ENCODE measurements around the gene UNC13B. TPM values are rescaled to one million over a fixed set of nuclear protein-coding genes. Genes with fewer than 3 reads are reported as not detected.
"Not testable (repeated sequence)": the region's sequence is repeated elsewhere in the genome, so short reads cannot be mapped to it uniquely, and the experiment has no call there.

UNC13B gene
- total and polyA plus RNA-seq, 2 donors (not counting 1 experiment from before 2014, with no cell fraction given): 0.19 to 0.25 TPM

DNA sequence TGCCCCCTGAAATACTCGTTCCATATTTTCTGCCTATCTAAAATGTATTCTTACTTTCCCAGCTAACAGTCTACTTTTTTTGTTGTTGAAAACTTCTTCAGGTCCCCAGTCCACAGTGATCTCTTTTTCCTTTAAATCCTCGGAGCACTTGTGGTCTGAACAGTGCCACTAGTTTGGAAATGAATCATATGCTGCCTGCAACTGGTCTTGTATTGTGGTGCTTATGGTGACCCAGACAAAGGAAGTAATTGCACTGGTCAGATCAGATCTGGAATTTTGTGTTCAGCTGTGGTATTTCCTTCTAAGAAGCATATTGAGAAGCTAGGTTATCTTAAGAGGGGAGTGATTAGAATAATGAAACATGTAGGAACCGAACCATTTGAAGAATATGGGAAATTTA, 2.9 kb downstream of the UNC13B start:
- Histone ChIP-seq H3K27ac (ENCODE audit: low read length in 2 of 2) (no peak overlapping the region), H4K20me1 (ENCODE audit: control insufficient read depth, insufficient read depth, low read length, poor library complexity, severe bottlenecking) (no peaks in the 10 kb centered on the region), H3K4me2 (replicated peaks; ENCODE audit: low read depth, low read length, poor library complexity, severe bottlenecking) (no peak overlapping the region), H2AFZ (ENCODE audit: insufficient read depth, low read depth, low read length, poor library complexity, severe bottlenecking) (no peak overlapping the region), H3K9me3 (ENCODE audit: control extremely low read depth in 1 of 3, control insufficient read depth in 2 of 3, insufficient read depth in 1 of 3, low read length in 2 of 3) (peaks cover 0 to 6% (median 0%) of the 10 kb centered on the region in 3 donors), H3K79me2 (ENCODE audit: control insufficient read depth, insufficient read depth, low read length) (no peaks in the 10 kb centered on the region), H3K9ac (ENCODE audit: low read length) (no peak overlapping the region), H3K4me3 (ENCODE audit: control extremely low read depth in 1 of 5, extremely low read depth in 1 of 5, insufficient read depth in 1 of 5, low read depth in 2 of 5, low read length in 4 of 5) (no peak overlapping the region), H3K36me3 (replicated peaks in 1 of 2; ENCODE audit: control extremely low read depth in 1 of 2, control insufficient read depth in 1 of 2, extremely low read depth in 1 of 2, insufficient read depth in 2 of 2, low read length in 1 of 2) (no peaks in the 10 kb centered on the region), H3K4me1 (ENCODE audit: control insufficient read depth in 2 of 2, insufficient read depth in 2 of 2, low read length in 2 of 2) (peaks cover 10 to 15% of the 10 kb centered on the region in 2 donors), H3K27me3 (replicated peaks in 1 of 4; ENCODE audit: control extremely low read depth in 1 of 4, control insufficient read depth in 3 of 4, insufficient read depth in 4 of 4, low read length in 3 of 4) (peaks cover 0 to 8% (median 4%) of the 10 kb centered on the region in 4 experiments)
- Mint-ChIP-seq H3K27ac (no peak overlapping the region), H3K4me3 (no peak overlapping the region), H3K27me3 (peaks cover 9% of the 10 kb centered on the region), H3K9me3 (ENCODE audit: insufficient read depth) (no peaks in the 10 kb centered on the region), H3K4me1 (peaks cover 15% of the 10 kb centered on the region)
- 80% methylated on average over 3 of the region's 3 CpGs for WGBS (ENCODE audit: insufficient coverage)
- POLR2A ChIA-PET: no interaction called here
- TF ChIP-seq EZH2 (IDR thresholded peaks at IDR 0.05; ENCODE audit: borderline replicate concordance, insufficient read depth, low read depth, low read length, poor library complexity, severe bottlenecking): no peak
- TF ChIP-seq, protein P1, sequence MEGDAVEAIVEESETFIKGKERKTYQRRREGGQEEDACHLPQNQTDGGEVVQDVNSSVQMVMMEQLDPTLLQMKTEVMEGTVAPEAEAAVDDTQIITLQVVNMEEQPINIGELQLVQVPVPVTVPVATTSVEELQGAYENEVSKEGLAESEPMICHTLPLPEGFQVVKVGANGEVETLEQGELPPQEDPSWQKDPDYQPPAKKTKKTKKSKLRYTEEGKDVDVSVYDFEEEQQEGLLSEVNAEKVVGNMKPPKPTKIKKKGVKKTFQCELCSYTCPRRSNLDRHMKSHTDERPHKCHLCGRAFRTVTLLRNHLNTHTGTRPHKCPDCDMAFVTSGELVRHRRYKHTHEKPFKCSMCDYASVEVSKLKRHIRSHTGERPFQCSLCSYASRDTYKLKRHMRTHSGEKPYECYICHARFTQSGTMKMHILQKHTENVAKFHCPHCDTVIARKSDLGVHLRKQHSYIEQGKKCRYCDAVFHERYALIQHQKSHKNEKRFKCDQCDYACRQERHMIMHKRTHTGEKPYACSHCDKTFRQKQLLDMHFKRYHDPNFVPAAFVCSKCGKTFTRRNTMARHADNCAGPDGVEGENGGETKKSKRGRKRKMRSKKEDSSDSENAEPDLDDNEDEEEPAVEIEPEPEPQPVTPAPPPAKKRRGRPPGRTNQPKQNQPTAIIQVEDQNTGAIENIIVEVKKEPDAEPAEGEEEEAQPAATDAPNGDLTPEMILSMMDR (IDR thresholded peaks at IDR 0.05): no peak
- CTCF ChIA-PET: interaction anchor here (0.7 to 1.0 kb wide), 2 partner anchors 9 to 48 kb away, joined by 3 read pairs; no protein-coding TSS in a partner anchor
- intact Hi-C loops (cut with micrococcal nuclease): no loop called here
- no peak for DNase-seq
- no peak for ATAC-seq (ENCODE audit: low read depth)

DNA sequence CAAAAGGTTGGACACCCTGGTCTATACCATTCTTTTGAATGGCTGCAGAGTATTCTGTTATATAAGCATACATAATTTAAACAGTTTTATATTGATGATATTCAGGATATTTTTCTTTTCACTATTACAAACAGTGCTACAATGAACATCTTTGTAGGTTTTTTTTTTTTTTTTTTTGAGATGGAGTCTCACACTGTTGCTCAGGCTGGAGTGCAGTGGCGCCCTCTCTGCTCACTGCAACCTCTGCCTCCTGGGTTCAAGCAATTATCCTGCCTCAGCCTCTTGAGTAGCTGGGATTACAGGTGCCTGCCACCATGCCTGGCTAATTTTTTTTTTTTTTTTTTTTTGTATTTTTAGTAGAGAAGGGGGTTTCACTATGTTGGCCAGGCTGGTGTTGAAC, 5.6 kb downstream of the UNC13B start:
- POLR2A ChIA-PET; H3K9me3 Mint-ChIP-seq (ENCODE audit: insufficient read depth); H3K27ac ChIP-seq (ENCODE audit: low read length in 2 of 2): not testable (repeated sequence)

More for the DNA sequence above, 5.6 kb downstream of the UNC13B start:
- H3K9ac ChIP-seq (ENCODE audit: low read length); CTCF ChIA-PET; ATAC-seq (ENCODE audit: low read depth); intact Hi-C loops (cut with micrococcal nuclease); H3K79me2 ChIP-seq (ENCODE audit: control insufficient read depth, insufficient read depth, low read length); H3K9me3 ChIP-seq (ENCODE audit: control extremely low read depth in 1 of 3, control insufficient read depth in 2 of 3, insufficient read depth in 1 of 3, low read length in 2 of 3); H3K27ac Mint-ChIP-seq; DNase-seq; H3K4me3 ChIP-seq (ENCODE audit: control extremely low read depth in 1 of 5, extremely low read depth in 1 of 5, insufficient read depth in 1 of 5, low read depth in 2 of 5, low read length in 4 of 5); H3K4me1 Mint-ChIP-seq; H4K20me1 ChIP-seq (ENCODE audit: control insufficient read depth, insufficient read depth, low read length, poor library complexity, severe bottlenecking); H3K27me3 ChIP-seq (replicated peaks in 1 of 4; ENCODE audit: control extremely low read depth in 1 of 4, control insufficient read depth in 3 of 4, insufficient read depth in 4 of 4, low read length in 3 of 4); H3K36me3 ChIP-seq (replicated peaks in 1 of 2; ENCODE audit: control extremely low read depth in 1 of 2, control insufficient read depth in 1 of 2, extremely low read depth in 1 of 2, insufficient read depth in 2 of 2, low read length in 1 of 2); H3K4me1 ChIP-seq (ENCODE audit: control insufficient read depth in 2 of 2, insufficient read depth in 2 of 2, low read length in 2 of 2); H3K27me3 Mint-ChIP-seq; H3K4me3 Mint-ChIP-seq; H2AFZ ChIP-seq (ENCODE audit: insufficient read depth, low read depth, low read length, poor library complexity, severe bottlenecking); H3K4me2 ChIP-seq (replicated peaks; ENCODE audit: low read depth, low read length, poor library complexity, severe bottlenecking): not testable (repeated sequence)
- WGBS (ENCODE audit: insufficient coverage): no CpG with 5 or more reads among the region's 1 CpG

Measured in B cell (primary cell).